ENCODE data around the gene MARCHF3. TPM values are rescaled to one million over a fixed set of nuclear protein-coding genes. Genes with fewer than 3 reads are reported as not detected.
"Not testable (repeated sequence)": the region's sequence is repeated elsewhere in the genome, so short reads cannot be mapped to it uniquely, and the experiment has no call there.

Gene MARCHF3
- total RNA-seq, 2 experiments from 2014 or later = 3.6 to 4.2 TPM

DNA sequence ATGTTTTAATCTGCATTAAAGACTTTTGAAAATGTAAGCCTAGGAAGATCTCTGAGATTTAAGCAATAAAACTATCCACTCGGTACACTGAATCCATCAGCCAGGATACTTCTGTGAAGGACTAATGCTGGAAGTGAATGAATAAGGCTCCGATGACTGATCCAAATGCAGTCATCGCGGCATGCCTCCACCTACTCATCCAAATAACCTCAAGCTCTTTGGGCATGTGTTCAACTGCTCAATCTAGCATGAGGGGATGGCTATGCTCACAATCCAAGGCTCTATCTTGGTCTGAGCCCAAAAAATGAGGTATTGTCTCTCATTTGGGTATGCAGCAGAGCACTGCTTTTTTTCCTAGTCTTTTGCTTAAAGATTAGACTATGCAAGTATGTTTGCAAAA, 19.2 kb downstream of the MARCHF3 start:
- intact Hi-C loops (cut with DNase I, micrococcal nuclease) = no loop called here

DNA sequence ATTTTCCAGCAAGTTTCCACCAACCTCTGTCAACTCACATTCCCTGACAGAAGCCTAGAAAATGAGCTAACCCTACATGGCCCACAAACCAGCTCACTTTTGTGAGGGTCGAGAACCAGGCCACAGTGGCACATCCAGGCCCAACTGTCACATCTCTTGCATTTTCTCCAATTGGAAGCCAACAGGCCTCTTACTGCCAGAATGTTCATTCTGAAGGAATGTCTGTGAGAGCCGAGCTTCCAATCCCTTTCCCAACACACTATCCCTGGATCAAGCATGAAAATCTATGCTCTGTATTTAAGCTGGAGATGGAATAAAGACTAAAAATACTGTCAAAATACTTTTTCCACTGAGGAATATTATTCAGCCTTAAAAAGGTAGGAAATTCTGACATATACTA, 20.0 kb downstream of the MARCHF3 start:
- no peaks in the 10 kb centered on the region for H3K27me3 Mint-ChIP-seq
- no peak for DNase-seq
- H3K9me3 Mint-ChIP-seq (ENCODE audit: low read depth) = no peaks in the 10 kb centered on the region
- H3K27ac Mint-ChIP-seq = no peak overlapping the region
- no peak for ATAC-seq
- intact Hi-C loops (cut with DNase I, micrococcal nuclease) = no loop called here
- H3K4me1 Mint-ChIP-seq = peaks cover 44% of the 10 kb centered on the region
- CTCF ChIA-PET = no interaction called here
- H3K4me3 Mint-ChIP-seq = no peak overlapping the region
- H3K36me3 Mint-ChIP-seq (ENCODE audit: low read depth) = no peaks in the 10 kb centered on the region
- POLR2A ChIA-PET = no interaction called here

More for the DNA sequence above, 19.2 kb downstream of the MARCHF3 start:
- Mint-ChIP-seq H3K4me1 (peaks cover 44% of the 10 kb centered on the region), H3K27ac (no peak overlapping the region), H3K9me3 (ENCODE audit: low read depth) (no peaks in the 10 kb centered on the region), H3K36me3 (ENCODE audit: low read depth) (no peaks in the 10 kb centered on the region), H3K27me3 (no peaks in the 10 kb centered on the region), H3K4me3 (no peak overlapping the region)
- ChIA-PET POLR2A (no interaction called here), CTCF (interaction anchor here (1.0 to 1.2 kb wide), 2 partner anchors 14 to 20 kb away, joined by 3 to 5 read pairs; partner anchors contain the start of gene MARCHF3)
- ATAC-seq (no peak), DNase-seq (no peak)

DNA sequence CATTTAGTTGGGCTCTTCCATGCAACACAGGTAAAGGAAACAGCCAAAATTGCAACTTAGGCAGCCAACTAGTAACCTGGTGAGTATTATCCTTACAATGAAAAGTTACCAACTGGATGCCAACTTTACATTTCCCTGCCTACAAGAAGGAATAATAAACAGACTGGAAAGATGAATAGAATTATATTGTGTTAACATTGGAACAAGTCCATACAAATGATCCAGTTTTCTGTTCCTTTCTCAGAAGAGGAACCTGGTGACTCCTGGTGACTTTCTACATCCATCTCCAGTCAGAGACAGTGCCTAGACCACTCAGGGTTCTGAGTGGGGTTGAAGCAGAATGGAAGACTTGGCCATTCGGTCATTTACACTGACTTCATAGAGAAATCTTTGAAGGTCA, 20.6 kb downstream of the MARCHF3 start:
- no peaks in the 10 kb centered on the region for H3K9me3 Mint-ChIP-seq (ENCODE audit: low read depth)
- H3K4me3 Mint-ChIP-seq = no peak overlapping the region
- ATAC-seq (no peak), DNase-seq (no peak)
- ChIA-PET POLR2A (no interaction called here), CTCF (no interaction called here)
- no peak overlapping the region for H3K27ac Mint-ChIP-seq
- H3K4me1 Mint-ChIP-seq = peaks cover 44% of the 10 kb centered on the region
- intact Hi-C loops (cut with DNase I, micrococcal nuclease) = no loop called here
- no peaks in the 10 kb centered on the region for H3K27me3 Mint-ChIP-seq
- no peaks in the 10 kb centered on the region for H3K36me3 Mint-ChIP-seq (ENCODE audit: low read depth)

DNA sequence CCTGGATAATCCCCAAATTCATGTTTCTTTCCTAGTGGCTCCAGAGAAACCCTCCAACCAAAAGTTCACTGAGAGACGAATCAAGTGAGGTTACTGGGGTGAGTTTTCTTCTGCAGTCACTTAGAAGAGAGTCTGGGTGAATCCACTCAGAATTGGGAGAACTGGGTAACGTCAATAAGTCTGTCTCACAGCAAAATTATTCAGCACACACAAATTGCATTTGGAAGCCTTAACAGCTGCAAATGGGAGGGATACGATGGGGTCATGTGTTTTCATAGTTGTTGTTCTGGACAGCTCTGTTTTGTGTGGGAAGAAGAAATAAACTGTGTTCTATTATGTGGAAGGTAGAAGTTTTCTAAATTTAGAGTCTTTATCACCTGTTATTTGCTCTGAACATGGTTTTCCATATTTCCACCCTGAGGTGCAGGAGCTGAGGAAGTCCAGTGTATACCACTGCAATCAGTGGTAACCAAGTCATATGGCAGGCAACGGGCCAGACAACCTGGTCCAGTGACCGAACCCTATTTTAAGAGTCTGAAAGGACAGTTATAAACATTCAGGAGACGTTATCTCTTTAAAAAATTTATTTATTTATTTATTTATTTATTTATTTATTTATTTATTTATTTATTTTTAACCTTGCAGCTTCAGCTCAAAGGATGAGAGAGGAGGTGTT, 21.9 kb downstream of the MARCHF3 start:
- no peak for DNase-seq
- H3K4me3 Mint-ChIP-seq = no peak overlapping the region
- H3K9me3 Mint-ChIP-seq (ENCODE audit: low read depth) = no peaks in the 10 kb centered on the region
- POLR2A ChIA-PET = no interaction called here
- no peaks in the 10 kb centered on the region for H3K27me3 Mint-ChIP-seq
- H3K4me1 Mint-ChIP-seq = peaks cover 32% of the 10 kb centered on the region
- ATAC-seq = no peak
- intact Hi-C loops (cut with DNase I, micrococcal nuclease) = no loop called here
- CTCF ChIA-PET = interaction anchor here (1.0 kb wide), 1 partner anchor 14 kb away, joined by 3 read pairs; no protein-coding TSS in a partner anchor
- H3K36me3 Mint-ChIP-seq (ENCODE audit: low read depth) = no peaks in the 10 kb centered on the region
- no peak overlapping the region for H3K27ac Mint-ChIP-seq

DNA sequence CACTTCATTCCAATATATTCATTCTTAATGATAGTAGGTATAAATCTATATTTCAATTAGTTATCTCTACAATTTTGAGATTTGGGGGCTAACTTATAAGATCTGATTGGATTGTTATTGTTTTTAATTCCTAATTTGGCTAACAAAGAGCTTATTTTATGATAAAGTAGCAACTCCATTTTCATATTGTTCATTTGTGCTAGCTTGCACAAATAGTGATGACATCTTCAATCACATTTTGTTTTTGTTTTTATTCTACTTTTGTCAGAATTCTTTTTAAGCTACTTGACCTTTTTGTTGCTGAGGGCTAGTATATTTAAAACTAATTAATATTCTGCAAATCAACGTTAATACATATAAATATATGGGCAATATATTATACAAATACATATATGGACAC, 22.8 kb downstream of the MARCHF3 start:
- intact Hi-C loops (cut with DNase I, micrococcal nuclease) = no loop called here
- ATAC-seq (no peak), DNase-seq (no peak)
- POLR2A ChIA-PET = no interaction called here
- H3K27ac Mint-ChIP-seq = no peak overlapping the region
- no peaks in the 10 kb centered on the region for H3K9me3 Mint-ChIP-seq (ENCODE audit: low read depth)
- CTCF ChIA-PET = interaction anchor here (1.0 kb wide), 1 partner anchor 14 kb away, joined by 3 read pairs; no protein-coding TSS in a partner anchor
- H3K4me1 Mint-ChIP-seq = peaks cover 25% of the 10 kb centered on the region
- H3K4me3 Mint-ChIP-seq = no peak overlapping the region
- H3K27me3 Mint-ChIP-seq = no peaks in the 10 kb centered on the region
- H3K36me3 Mint-ChIP-seq (ENCODE audit: low read depth) = no peaks in the 10 kb centered on the region

DNA sequence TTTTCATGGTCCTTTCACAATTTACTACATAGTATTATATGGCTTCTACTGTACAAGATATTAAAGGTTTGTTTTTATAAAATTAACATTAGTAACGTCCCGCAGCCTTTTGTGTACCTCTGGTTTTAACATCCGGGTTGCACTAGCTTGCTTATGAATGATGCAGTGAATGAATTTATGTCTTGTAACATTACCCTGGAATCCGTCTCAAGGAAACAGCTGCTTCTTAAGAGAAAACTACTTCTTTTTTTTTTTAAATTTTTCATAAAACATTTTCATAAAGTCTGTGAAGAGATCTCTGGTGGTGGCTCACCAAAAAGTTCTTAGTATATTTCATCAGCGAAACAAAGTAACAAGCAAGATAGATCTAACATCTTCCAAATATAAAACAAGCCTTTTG, 23.6 kb downstream of the MARCHF3 start:
- Mint-ChIP-seq H3K9me3 (ENCODE audit: low read depth) (no peaks in the 10 kb centered on the region), H3K36me3 (ENCODE audit: low read depth) (no peaks in the 10 kb centered on the region), H3K27ac (no peak overlapping the region), H3K4me1 (peaks cover 17% of the 10 kb centered on the region), H3K27me3 (no peaks in the 10 kb centered on the region), H3K4me3 (no peak overlapping the region)
- no peak for ATAC-seq
- intact Hi-C loops (cut with DNase I, micrococcal nuclease) = no loop called here
- POLR2A ChIA-PET = interaction anchor here (0.7 kb wide), 1 partner anchor 66 kb away, joined by 3 read pairs; no protein-coding TSS in a partner anchor
- DNase-seq = no peak
- CTCF ChIA-PET = interaction anchor here (0.6 to 0.7 kb wide), 3 partner anchors 15 to 181 kb away, joined by 3 to 4 read pairs (median 3); no protein-coding TSS in a partner anchor

DNA sequence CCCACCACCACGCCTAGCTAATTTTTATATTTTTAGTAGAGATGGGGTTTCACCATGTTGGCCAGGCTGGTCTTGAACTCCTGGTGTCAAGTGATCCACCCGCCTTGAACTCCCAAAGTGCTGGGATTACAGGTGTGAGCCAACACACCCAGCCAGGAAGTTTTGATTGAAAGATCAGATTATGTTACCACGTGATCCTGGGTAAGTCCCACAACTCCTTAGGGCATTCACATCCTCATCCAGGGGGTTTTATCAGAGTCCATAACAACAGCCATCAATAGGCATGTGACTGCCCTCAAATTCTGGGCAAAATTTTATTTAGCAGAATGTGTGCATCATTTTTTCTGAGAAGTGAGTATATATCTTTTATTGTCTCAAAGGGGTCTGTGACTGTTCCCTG, 25.1 kb downstream of the MARCHF3 start:
- intact Hi-C loops (cut with DNase I, micrococcal nuclease) = not testable (repeated sequence)

DNA sequence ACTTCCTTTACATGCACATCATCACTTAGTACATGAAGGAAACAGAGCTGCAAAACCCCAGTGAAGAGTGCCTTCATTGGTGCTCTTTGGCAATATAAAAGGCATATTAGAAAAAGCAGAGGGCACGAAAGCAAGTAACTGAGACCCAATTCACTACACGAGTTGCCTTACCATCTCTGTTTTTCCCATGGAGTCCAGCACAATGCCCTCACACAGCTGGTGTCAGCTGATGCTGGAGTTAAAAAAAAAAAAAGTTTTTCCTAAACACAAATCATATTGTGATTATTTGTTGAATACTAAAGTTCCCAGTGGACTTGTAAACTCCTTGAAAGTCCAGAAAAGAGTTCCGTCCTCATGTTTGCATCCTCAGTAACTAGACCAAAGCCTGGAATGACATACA, 25.6 kb downstream of the MARCHF3 start:
- no peak for ATAC-seq
- intact Hi-C loops (cut with DNase I, micrococcal nuclease) = no loop called here
- CTCF ChIA-PET = interaction anchor here (0.7 kb wide), 1 partner anchor 1178 kb away, joined by 3 read pairs; no protein-coding TSS in a partner anchor
- Mint-ChIP-seq H3K4me3 (no peak overlapping the region), H3K4me1 (peaks cover 4% of the 10 kb centered on the region), H3K36me3 (ENCODE audit: low read depth) (no peaks in the 10 kb centered on the region), H3K9me3 (ENCODE audit: low read depth) (no peaks in the 10 kb centered on the region), H3K27ac (no peak overlapping the region), H3K27me3 (no peaks in the 10 kb centered on the region)
- DNase-seq = no peak
- POLR2A ChIA-PET = no interaction called here

More for the DNA sequence above, 25.1 kb downstream of the MARCHF3 start:
- H3K27me3 Mint-ChIP-seq; H3K4me1 Mint-ChIP-seq; DNase-seq; ATAC-seq; H3K4me3 Mint-ChIP-seq; POLR2A ChIA-PET; H3K36me3 Mint-ChIP-seq (ENCODE audit: low read depth); H3K9me3 Mint-ChIP-seq (ENCODE audit: low read depth); H3K27ac Mint-ChIP-seq: not testable (repeated sequence)
- CTCF ChIA-PET = interaction anchor here (0.7 to 0.9 kb wide), 2 partner anchors 32 to 444 kb away, joined by 3 to 5 read pairs; no protein-coding TSS in a partner anchor

DNA sequence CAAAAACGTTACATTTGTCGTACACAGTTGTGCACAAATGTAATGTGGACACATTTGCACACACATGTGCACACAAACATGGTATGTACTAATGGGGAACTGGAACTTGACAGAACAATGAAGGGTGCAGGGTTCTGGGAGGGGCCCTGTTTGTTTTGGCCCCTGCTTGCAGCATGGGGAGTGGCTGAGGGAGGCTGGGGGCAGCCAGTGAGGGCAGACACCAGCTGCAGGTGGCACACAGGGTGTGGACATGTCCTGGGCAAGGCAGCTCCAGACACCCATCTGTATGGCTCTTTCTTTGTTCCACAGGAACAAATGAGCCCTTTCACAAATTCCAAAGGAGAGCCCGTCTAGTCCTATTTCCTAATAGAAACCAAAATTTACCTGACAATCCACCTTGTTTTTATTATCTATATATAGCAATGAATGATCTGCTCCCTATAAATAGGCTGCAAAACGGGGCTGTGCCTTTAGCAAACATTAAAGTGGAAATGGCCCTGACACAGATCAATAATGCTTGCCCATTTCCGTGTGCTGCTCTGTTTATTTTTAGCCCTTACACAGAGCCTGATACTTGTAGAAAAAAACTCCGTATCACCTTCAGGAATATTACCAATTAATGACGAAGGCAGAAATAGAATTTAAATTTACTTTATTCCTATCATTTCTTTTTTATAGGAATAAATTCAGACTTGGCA, 26.4 kb downstream of the MARCHF3 start:
- H3K36me3 Mint-ChIP-seq (ENCODE audit: low read depth) = no peaks in the 10 kb centered on the region
- DNase-seq (no peak), ATAC-seq (no peak)
- intact Hi-C loops (cut with DNase I, micrococcal nuclease) = no loop called here
- no peak overlapping the region for H3K27ac Mint-ChIP-seq
- H3K27me3 Mint-ChIP-seq = no peaks in the 10 kb centered on the region
- ChIA-PET CTCF (interaction anchor here (0.7 kb wide), 1 partner anchor 1179 kb away, joined by 3 read pairs; no protein-coding TSS in a partner anchor), POLR2A (no interaction called here)
- H3K4me1 Mint-ChIP-seq = no peaks in the 10 kb centered on the region
- H3K4me3 Mint-ChIP-seq = no peak overlapping the region
- no peaks in the 10 kb centered on the region for H3K9me3 Mint-ChIP-seq (ENCODE audit: low read depth)

DNA sequence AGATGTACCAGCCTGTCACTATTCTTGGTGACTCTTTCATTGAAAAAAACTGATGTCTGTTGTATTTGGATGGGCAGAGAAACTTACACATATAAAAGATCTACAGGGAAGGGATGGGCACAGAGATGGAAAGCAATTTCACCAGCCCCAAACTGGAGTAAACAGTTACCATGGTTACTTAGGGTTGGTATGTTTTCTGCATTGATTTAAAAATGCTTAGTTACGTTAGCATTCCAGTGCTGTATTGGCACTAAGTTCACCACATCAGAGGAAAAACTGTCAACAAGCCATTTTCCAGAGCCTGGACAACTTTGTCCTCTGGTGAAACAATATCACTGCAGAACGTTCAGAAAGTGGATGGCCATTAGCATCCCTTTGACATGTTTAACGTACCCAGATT, 28.0 kb downstream of the MARCHF3 start:
- ChIA-PET CTCF (no interaction called here), POLR2A (no interaction called here)
- intact Hi-C loops (cut with DNase I, micrococcal nuclease) = no loop called here
- no peaks in the 10 kb centered on the region for H3K36me3 Mint-ChIP-seq (ENCODE audit: low read depth)
- no peak overlapping the region for H3K4me3 Mint-ChIP-seq
- no peaks in the 10 kb centered on the region for H3K9me3 Mint-ChIP-seq (ENCODE audit: low read depth)
- ATAC-seq = no peak
- H3K27me3 Mint-ChIP-seq = no peaks in the 10 kb centered on the region
- no peak overlapping the region for H3K27ac Mint-ChIP-seq
- no peak for DNase-seq
- peaks cover 2% of the 10 kb centered on the region for H3K4me1 Mint-ChIP-seq

DNA sequence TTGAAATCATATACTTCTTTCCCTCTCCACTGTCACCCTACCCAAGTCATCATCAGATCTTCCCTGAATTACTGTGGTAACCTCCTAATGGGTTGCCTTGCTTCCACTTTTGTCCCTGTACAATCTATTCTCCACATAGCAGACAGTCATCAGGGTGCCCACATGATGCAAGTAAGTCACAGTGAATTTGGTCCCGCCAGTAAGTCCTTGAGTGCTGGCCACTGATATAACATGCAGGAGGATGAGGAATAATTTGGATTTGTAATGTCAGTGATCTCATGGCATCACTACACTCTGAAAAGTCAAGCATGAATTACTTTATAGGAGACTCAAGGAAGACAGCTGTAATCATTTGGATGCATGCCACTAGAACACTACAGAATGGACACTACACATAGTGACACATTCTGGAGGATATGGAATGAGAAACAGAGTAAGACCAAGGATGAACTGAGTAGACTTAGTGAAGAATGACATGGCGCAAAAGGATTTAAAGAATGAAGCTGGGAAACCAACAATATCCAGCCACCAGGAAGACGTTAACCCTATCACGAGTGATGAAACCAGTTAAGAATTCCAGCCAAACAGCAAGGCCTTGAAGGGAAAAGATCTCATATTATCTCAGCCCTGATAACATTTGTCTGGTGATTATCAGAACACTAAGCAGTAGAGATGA, 28.6 kb downstream of the MARCHF3 start:
- DNase-seq (no peak), ATAC-seq (no peak)
- no peaks in the 10 kb centered on the region for H3K36me3 Mint-ChIP-seq (ENCODE audit: low read depth)
- no peaks in the 10 kb centered on the region for H3K9me3 Mint-ChIP-seq (ENCODE audit: low read depth)
- H3K27me3 Mint-ChIP-seq = no peaks in the 10 kb centered on the region
- peaks cover 2% of the 10 kb centered on the region for H3K4me1 Mint-ChIP-seq
- no peak overlapping the region for H3K4me3 Mint-ChIP-seq
- intact Hi-C loops (cut with DNase I, micrococcal nuclease) = no loop called here
- H3K27ac Mint-ChIP-seq = no peak overlapping the region
- ChIA-PET CTCF (no interaction called here), POLR2A (no interaction called here)

All from activated CD4-positive, alpha-beta T cell treated with anti-CD3 and anti-CD28 coated beads for 36 hours (primary cell).